GM23338 (cell line): ENCODE measurements around the gene PTPRN2. TPM values are rescaled to one million over a fixed set of nuclear protein-coding genes. Genes with fewer than 3 reads are reported as not detected.

Source experiments
- ATAC-seq: fragments of 200-7000 bp; cut with Tn5 transposase; 3 replicates; pipeline ENCODE4 v1.9.1; 2020
- DNase-seq: peaks from one replicate; pipeline ENCODE4 v3.0.0-alpha.2; 2015; ENCODE audit warnings: low spot score
- H2AFZ ChIP-seq: fragments of 200-600 bp; sonication (generic); 2 replicates; pipeline ENCODE4 v1.8.0; 2016; ENCODE audit warnings: antibody characterized with exemption, mild to moderate bottlenecking, moderate library complexity
- H3F3A ChIP-seq: fragments of 200-600 bp; sonication (generic); replicated peaks from 2 replicates; pipeline ENCODE4 v1.8.0; 2017; ENCODE audit warnings: antibody characterized with exemption, mixed run types, low read depth
- H3K27ac ChIP-seq: fragments of 200-600 bp; sonication (generic); 2 replicates; pipeline ENCODE4 v1.6.1; 2016; ENCODE audit warnings: low read depth
- H3K27me3 ChIP-seq: fragments of 200-600 bp; sonication (generic); 2 replicates; pipeline ENCODE4 v1.8.0; 2016; ENCODE audit warnings: mild to moderate bottlenecking, mixed run types, moderate library complexity; ENCODE audit not compliant: insufficient read depth
- H3K36me3 ChIP-seq: fragments of 200-600 bp; sonication (generic); 2 replicates; pipeline ENCODE4 v1.8.0; 2016; ENCODE audit warnings: mild to moderate bottlenecking; ENCODE audit not compliant: insufficient read depth
- H3K4me1 ChIP-seq: fragments of 200-600 bp; sonication (generic); 2 replicates; pipeline ENCODE4 v1.8.0; 2016; ENCODE audit warnings: mild to moderate bottlenecking, moderate library complexity; ENCODE audit not compliant: insufficient read depth
- H3K4me2 ChIP-seq: fragments of 200-600 bp; sonication (generic); 2 replicates; pipeline ENCODE4 v1.7.1; 2017; ENCODE audit warnings: mixed run types
- H3K4me3 ChIP-seq: fragments of 200-600 bp; sonication (generic); 2 replicates; pipeline ENCODE4 v1.6.1; 2016; ENCODE audit warnings: mixed run types
- H3K79me2 ChIP-seq: fragments of 200-600 bp; sonication (generic); replicated peaks from 2 replicates; pipeline ENCODE4 v1.8.0; 2017; ENCODE audit warnings: mild to moderate bottlenecking; ENCODE audit not compliant: insufficient read depth
- H3K9me2 ChIP-seq: fragments of 200-600 bp; sonication (generic); 2 replicates; pipeline ENCODE4 v1.8.0; 2017; ENCODE audit not compliant: insufficient read depth
- H4K20me1 ChIP-seq: fragments of 200-600 bp; sonication (generic); replicated peaks from 2 replicates; pipeline ENCODE4 v1.8.0; 2017; ENCODE audit warnings: mild to moderate bottlenecking; ENCODE audit not compliant: insufficient read depth
- H3K27ac Mint-ChIP-seq: 2 replicates; pipeline ENCODE4 v1.8.0; 2020; ENCODE audit warnings: inconsistent platforms, mild to moderate bottlenecking, moderate library complexity, mixed read lengths
- H3K27me3 Mint-ChIP-seq: 3 replicates; pipeline ENCODE4 v1.8.0; 2022; ENCODE audit warnings: low read depth, mild to moderate bottlenecking, moderate library complexity, mixed read lengths, inconsistent platforms; ENCODE audit not compliant: insufficient read depth, poor library complexity
- H3K36me3 Mint-ChIP-seq: 3 replicates; pipeline ENCODE4 v1.8.0; 2021; ENCODE audit warnings: low read depth, mild to moderate bottlenecking, inconsistent platforms, moderate library complexity, mixed read lengths
- H3K4me1 Mint-ChIP-seq: 3 replicates; pipeline ENCODE4 v1.8.0; 2020; ENCODE audit warnings: mild to moderate bottlenecking, inconsistent platforms, mixed read lengths
- H3K4me3 Mint-ChIP-seq: 3 replicates; pipeline ENCODE4 v1.8.0; 2021; ENCODE audit warnings: moderate library complexity, mild to moderate bottlenecking, inconsistent platforms, mixed read lengths
- H3K9me3 Mint-ChIP-seq: 3 replicates; pipeline ENCODE4 v1.8.0; 2020; ENCODE audit warnings: moderate library complexity, mild to moderate bottlenecking, inconsistent platforms, mixed read lengths
- CREB1 ChIP-seq: fragments of 250-450 bp; sonication (Bioruptor Pico); IDR thresholded peaks from 2 replicates; pipeline ENCODE4 v1.5.0; 2020; ENCODE audit warnings: low read depth, mild to moderate bottlenecking, moderate library complexity
- CTCF ChIP-seq, 2 experiments: fragments of 200-600 bp in 1 of 2; sonication (generic) in 1 of 2; conservative IDR thresholded peaks; 2 replicates each; pipeline versions ENCODE4 v1.5.1 to v1.6.1; 2016 to 2017; ENCODE audit warnings: antibody characterized with exemption in 2 of 2, low read depth in 2 of 2, mild to moderate bottlenecking in 2 of 2, moderate library complexity in 1 of 2
- ETS1 ChIP-seq: IDR thresholded peaks from 2 replicates; pipeline ENCODE4 v1.6.1; 2016; ENCODE audit warnings: antibody characterized with exemption
- EZH2 ChIP-seq: fragments of 200-600 bp; sonication (generic); IDR thresholded peaks from one replicate; pipeline ENCODE4 v1.8.0; 2017; ENCODE audit warnings: antibody characterized with exemption, mild to moderate bottlenecking, low read depth; ENCODE audit not compliant: unreplicated experiment
- EZH2phosphoT487 ChIP-seq: fragments of 200-600 bp; sonication (generic); IDR thresholded peaks from one replicate; pipeline ENCODE4 v1.8.1; 2018; ENCODE audit warnings: antibody characterized with exemption; ENCODE audit not compliant: unreplicated experiment
- JUNB ChIP-seq: IDR thresholded peaks from one replicate; pipeline ENCODE4 v1.6.1; 2016; ENCODE audit warnings: antibody characterized with exemption; ENCODE audit not compliant: unreplicated experiment
- NANOG ChIP-seq: IDR thresholded peaks from 2 replicates; pipeline ENCODE4 v1.6.1; 2016; ENCODE audit warnings: antibody characterized with exemption, borderline replicate concordance
- POLR2AphosphoS5 ChIP-seq: IDR thresholded peaks from 2 replicates; pipeline ENCODE4 v1.6.1; 2016; ENCODE audit warnings: antibody characterized with exemption, low read depth
- REST ChIP-seq: IDR thresholded peaks from one replicate; pipeline ENCODE4 v1.6.1; 2018; ENCODE audit warnings: antibody characterized with exemption; ENCODE audit not compliant: unreplicated experiment
- STAT1 ChIP-seq: IDR thresholded peaks from one replicate; pipeline ENCODE4 v1.6.1; 2016; ENCODE audit warnings: antibody characterized with exemption; ENCODE audit not compliant: unreplicated experiment
- ZNF114 ChIP-seq: fragments of 250-450 bp; sonication (Bioruptor Pico); IDR thresholded peaks from 2 replicates; pipeline ENCODE4 v1.5.0; 2020; ENCODE audit warnings: mild to moderate bottlenecking, moderate library complexity
- ZNF331 ChIP-seq: fragments of 250-450 bp; sonication (Bioruptor Pico); IDR thresholded peaks from 2 replicates; pipeline ENCODE4 v1.5.0; 2020; ENCODE audit warnings: low read depth, mild to moderate bottlenecking, moderate library complexity
- polyA plus RNA-seq: library from polyadenylated mRNA; unstranded; fragments of >200 nt; fragmentation: Nextera tagmentation; extraction: Ambion mirVana; gene quantifications from 2 replicates; pipeline ENCODE4 v1.2.1, GENCODE V29; 2016
- total RNA-seq: library from RNA; depleted of rRNA; stranded (reverse); fragments of >200 nt; shearing (Covaris generic); gene quantifications from 2 replicates; pipeline ENCODE4 v1.2.3, GENCODE V29; 2014

PTPRN2 gene
- total and polyA plus RNA-seq, 2 experiments from 2014 or later, result 0.87 to 4.0 TPM

- H3F3A ChIP-seq, result no peaks in the 10 kb centered on the region
- H3K36me3 ChIP-seq, result no peaks in the 10 kb centered on the region
- H3K4me3 ChIP-seq, result no peak overlapping the region
- no peak overlapping the region for H3K27ac ChIP-seq
- no peak overlapping the region for H2AFZ ChIP-seq
- no peak overlapping the region for H3K4me2 ChIP-seq
- H3K79me2 ChIP-seq, result no peaks in the 10 kb centered on the region
- H3K27me3 Mint-ChIP-seq, result peaks cover 8% of the 10 kb centered on the region
- no peak overlapping the region for H3K27ac Mint-ChIP-seq
- no peaks in the 10 kb centered on the region for H4K20me1 ChIP-seq
- no peak overlapping the region for H3K4me3 Mint-ChIP-seq
- no peaks in the 10 kb centered on the region for H3K4me1 ChIP-seq
- no peaks in the 10 kb centered on the region for H3K4me1 Mint-ChIP-seq
- no peaks in the 10 kb centered on the region for H3K9me2 ChIP-seq
- peaks cover 22% of the 10 kb centered on the region for H3K36me3 Mint-ChIP-seq
- DNase-seq (no peak), ATAC-seq (no peak)
- peaks cover 73% of the 10 kb centered on the region for H3K9me3 Mint-ChIP-seq
- TF ChIP-seq STAT1 (no peak), ZNF331 (CRISPR knock-in tag) (no peak), CTCF (conservative IDR thresholded peaks at IDR 0.05; ENCODE audit: low read depth in 2 of 2) (no peak), CREB1 (CRISPR knock-in tag) (no peak)
- H3K27me3 ChIP-seq, result no peaks in the 10 kb centered on the region
Observed at GRCh38 chr7:157816526-157817250, 770.9 kb downstream of the PTPRN2 start.

- no peak for ATAC-seq
- Mint-ChIP-seq H3K4me1 (no peaks in the 10 kb centered on the region), H3K9me3 (peaks cover 79% of the 10 kb centered on the region)
- no peak for TF ChIP-seq ZNF331 (CRISPR knock-in tag)
- no peak for TF ChIP-seq STAT1
- no peak for TF ChIP-seq CREB1 (CRISPR knock-in tag)
- no peak for TF ChIP-seq EZH2
- no peak for TF ChIP-seq EZH2phosphoT487
- no peak for TF ChIP-seq NANOG
- TF ChIP-seq ZNF114 (CRISPR knock-in tag), result no peak
- no peak for TF ChIP-seq POLR2AphosphoS5
- no peak for TF ChIP-seq REST
- TF ChIP-seq JUNB, result no peak
- TF ChIP-seq ETS1, result no peak
Observed at GRCh38 chr7:157816086-157816485, 771.5 kb downstream of the PTPRN2 start.

More at GRCh38 chr7:157816086-157816485, 771.5 kb downstream of the PTPRN2 start:
- H3K4me2 ChIP-seq, result no peak overlapping the region
- H3K4me3 Mint-ChIP-seq, result no peak overlapping the region
- no peak for DNase-seq
- no peaks in the 10 kb centered on the region for H3K36me3 ChIP-seq
- no peak overlapping the region for H3K27ac ChIP-seq
- no peak overlapping the region for H2AFZ ChIP-seq
- H4K20me1 ChIP-seq, result no peaks in the 10 kb centered on the region
- no peaks in the 10 kb centered on the region for H3K79me2 ChIP-seq
- peaks cover 25% of the 10 kb centered on the region for H3K36me3 Mint-ChIP-seq
- H3K9me2 ChIP-seq, result no peaks in the 10 kb centered on the region
- peaks cover 8% of the 10 kb centered on the region for H3K27me3 Mint-ChIP-seq
- no peaks in the 10 kb centered on the region for H3K4me1 ChIP-seq
- no peak overlapping the region for H3K4me3 ChIP-seq
- no peaks in the 10 kb centered on the region for H3K27me3 ChIP-seq
- no peaks in the 10 kb centered on the region for H3F3A ChIP-seq
- no peak overlapping the region for H3K27ac Mint-ChIP-seq
